Choroid plexus epithelial cell (primary cell): ENCODE results near the gene ANKMY2.
"Not testable (repeated sequence)": the region's sequence is repeated elsewhere in the genome, so short reads cannot be mapped to it uniquely, and the experiment has no call there.

Experiments used
- DNase-seq: peaks from one replicate; pipeline ENCODE4 v3.0.0-alpha.2; 2010; ENCODE audit warnings: low read depth
- H3K4me3 ChIP-seq: 2 replicates; pipeline ENCODE4 v1.5.1; 2011; ENCODE audit warnings: low read depth, mild to moderate bottlenecking, control low read depth, low read length, moderate library complexity
- CTCF ChIP-seq: conservative IDR thresholded peaks from 2 replicates; pipeline ENCODE4 v1.5.1; 2011; ENCODE audit warnings: low read depth, mild to moderate bottlenecking, control low read depth, inconsistent platforms, low read length, moderate library complexity

Gene ANKMY2

GRCh38 chr7:16684935-16685334 is 39.4 kb upstream of the ANKMY2 start:
- peak; percentile 26 for DNase-seq
- no peak for TF ChIP-seq CTCF
- H3K4me3 ChIP-seq, result no peak overlapping the region

- not testable (repeated sequence) for DNase-seq, H3K4me3 ChIP-seq
Measured at GRCh38 chr7:16678645-16679566, 33.4 kb upstream of the ANKMY2 start.

- no peak for TF ChIP-seq CTCF
- no peak overlapping the region for H3K4me3 ChIP-seq
- no peak for DNase-seq
Measured at GRCh38 chr7:16677978-16678494, 32.5 kb upstream of the ANKMY2 start.

- TF ChIP-seq CTCF, result no peak
- DNase-seq, result no peak
- H3K4me3 ChIP-seq, result no peak overlapping the region
Measured at GRCh38 chr7:16675277-16675676, 29.7 kb upstream of the ANKMY2 start.

GRCh38 chr7:16671811-16672210 is 26.3 kb upstream of the ANKMY2 start:
- DNase-seq, result no peak
- no peak for TF ChIP-seq CTCF
- H3K4me3 ChIP-seq, result no peak overlapping the region

GRCh38 chr7:16670731-16671344 is 25.3 kb upstream of the ANKMY2 start:
- no peak for DNase-seq
- no peak overlapping the region for H3K4me3 ChIP-seq
- TF ChIP-seq CTCF, result no peak

GRCh38 chr7:16670021-16670420 is 24.5 kb upstream of the ANKMY2 start:
- no peak for TF ChIP-seq CTCF
- no peak overlapping the region for H3K4me3 ChIP-seq
- peak; percentile 72 for DNase-seq
